ENCODE measurements around the gene PLEKHA4.
"Not testable (repeated sequence)": the region's sequence is repeated elsewhere in the genome, so short reads cannot be mapped to it uniquely, and the experiment has no call there.

PLEKHA4 gene

DNA sequence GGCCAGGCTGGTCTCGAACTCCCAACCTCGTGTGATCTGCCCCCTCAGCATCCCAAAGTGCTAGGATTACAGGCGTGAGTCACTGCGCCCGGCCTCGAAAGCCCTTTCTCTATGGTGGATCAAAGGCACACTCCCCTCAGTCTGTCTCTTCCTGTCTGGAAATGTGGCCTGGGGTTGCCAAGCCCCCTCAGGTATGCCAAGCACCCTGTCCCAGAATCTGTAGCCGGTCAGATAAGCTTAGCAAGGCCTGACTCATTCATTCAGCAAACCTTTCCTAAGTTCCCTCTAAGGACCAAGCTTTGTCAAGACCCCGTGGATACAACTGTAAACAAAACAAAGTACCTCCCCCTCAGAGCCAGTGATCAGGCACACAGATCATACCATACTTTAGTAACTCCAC is 45.8 kb upstream of the PLEKHA4 start:
- no peaks in the 10 kb centered on the region for H4K20me1 ChIP-seq (ENCODE audit: control insufficient read depth, insufficient read depth, low read depth, low read length)
- H3K9me3 ChIP-seq (ENCODE audit: control insufficient read depth, insufficient read depth, low read length), result no peaks in the 10 kb centered on the region
- H3K4me1 ChIP-seq (ENCODE audit: control insufficient read depth, low read length), result peaks cover 52% of the 10 kb centered on the region
- peaks cover 3% of the 10 kb centered on the region for H3K79me2 ChIP-seq (ENCODE audit: control insufficient read depth, low read length)
- no peaks in the 10 kb centered on the region for H3K27me3 ChIP-seq (ENCODE audit: control insufficient read depth, low read length)
- TF ChIP-seq, protein P1, sequence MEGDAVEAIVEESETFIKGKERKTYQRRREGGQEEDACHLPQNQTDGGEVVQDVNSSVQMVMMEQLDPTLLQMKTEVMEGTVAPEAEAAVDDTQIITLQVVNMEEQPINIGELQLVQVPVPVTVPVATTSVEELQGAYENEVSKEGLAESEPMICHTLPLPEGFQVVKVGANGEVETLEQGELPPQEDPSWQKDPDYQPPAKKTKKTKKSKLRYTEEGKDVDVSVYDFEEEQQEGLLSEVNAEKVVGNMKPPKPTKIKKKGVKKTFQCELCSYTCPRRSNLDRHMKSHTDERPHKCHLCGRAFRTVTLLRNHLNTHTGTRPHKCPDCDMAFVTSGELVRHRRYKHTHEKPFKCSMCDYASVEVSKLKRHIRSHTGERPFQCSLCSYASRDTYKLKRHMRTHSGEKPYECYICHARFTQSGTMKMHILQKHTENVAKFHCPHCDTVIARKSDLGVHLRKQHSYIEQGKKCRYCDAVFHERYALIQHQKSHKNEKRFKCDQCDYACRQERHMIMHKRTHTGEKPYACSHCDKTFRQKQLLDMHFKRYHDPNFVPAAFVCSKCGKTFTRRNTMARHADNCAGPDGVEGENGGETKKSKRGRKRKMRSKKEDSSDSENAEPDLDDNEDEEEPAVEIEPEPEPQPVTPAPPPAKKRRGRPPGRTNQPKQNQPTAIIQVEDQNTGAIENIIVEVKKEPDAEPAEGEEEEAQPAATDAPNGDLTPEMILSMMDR (IDR thresholded peaks at IDR 0.05; ENCODE audit: low read depth, low read length, poor library complexity, severe bottlenecking), result no peak
- no peak for TF ChIP-seq EZH2phosphoT487 (IDR thresholded peaks at IDR 0.05; ENCODE audit: borderline replicate concordance, low read length)
- H3K4me2 ChIP-seq (ENCODE audit: low read length), result no peak overlapping the region
- H3F3A ChIP-seq (ENCODE audit: control insufficient read depth, insufficient read depth), result peaks cover 11% of the 10 kb centered on the region; the same call in 1 of the 2 replicates
- peaks cover 60% of the 10 kb centered on the region for H3K36me3 ChIP-seq (ENCODE audit: control insufficient read depth, low read length)
- no peak overlapping the region for H3K27ac ChIP-seq (ENCODE audit: low read depth, low read length)
- H3K9me2 ChIP-seq (replicated peaks; ENCODE audit: control insufficient read depth, low read length), result no peaks in the 10 kb centered on the region
- H3K4me3 ChIP-seq (ENCODE audit: low read length), result no peak overlapping the region

DNA sequence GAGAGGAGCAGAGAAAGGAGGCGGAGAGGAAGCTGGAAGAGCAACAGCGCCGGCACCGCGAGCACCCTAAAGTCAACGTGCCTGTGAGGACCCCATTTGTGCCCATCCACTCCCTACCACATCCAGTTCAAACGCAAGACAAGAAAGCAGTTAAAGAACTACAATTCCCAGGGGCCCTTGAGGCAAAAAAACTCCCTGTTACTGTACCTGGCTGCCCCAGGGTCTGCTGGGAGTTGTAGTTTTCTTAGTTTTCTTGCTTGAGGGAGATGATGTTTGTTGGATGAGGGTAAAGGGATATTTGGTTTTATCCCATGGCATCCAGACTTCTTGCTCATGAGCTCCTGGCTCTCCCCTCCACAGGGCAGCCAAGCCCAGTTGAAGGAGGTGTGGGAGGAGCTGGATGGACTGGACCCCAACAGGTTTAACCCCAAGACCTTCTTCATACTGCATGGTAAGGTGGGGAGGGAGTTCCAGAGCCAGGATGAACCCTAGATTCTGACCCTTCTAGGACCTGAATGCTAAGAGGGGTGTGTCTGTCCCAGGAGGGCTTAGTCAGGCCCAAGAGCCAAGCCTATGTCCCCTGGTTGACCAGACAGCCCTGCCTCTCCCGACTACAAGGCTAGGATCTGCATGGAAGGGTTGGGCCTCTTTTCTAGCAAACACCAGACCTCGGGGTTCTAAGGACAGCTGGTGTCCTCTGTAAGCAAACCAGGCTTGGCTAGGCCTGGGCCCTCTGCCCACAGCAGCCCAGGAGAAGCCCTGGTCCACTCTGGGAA is 44.9 kb upstream of the PLEKHA4 start:
- Histone ChIP-seq H3K27me3 (ENCODE audit: control insufficient read depth, low read length) (no peaks in the 10 kb centered on the region), H3K36me3 (ENCODE audit: control insufficient read depth, low read length) (peaks cover 58% of the 10 kb centered on the region), H3K4me3 (ENCODE audit: low read length) (no peak overlapping the region), H3K9me3 (ENCODE audit: control insufficient read depth, insufficient read depth, low read length) (no peaks in the 10 kb centered on the region), H3K79me2 (ENCODE audit: control insufficient read depth, low read length) (peaks cover 5% of the 10 kb centered on the region), H3K4me1 (ENCODE audit: control insufficient read depth, low read length) (peaks cover 53% of the 10 kb centered on the region), H3K27ac (ENCODE audit: low read depth, low read length) (no peak overlapping the region), H3K9me2 (replicated peaks; ENCODE audit: control insufficient read depth, low read length) (no peaks in the 10 kb centered on the region), H4K20me1 (ENCODE audit: control insufficient read depth, insufficient read depth, low read depth, low read length) (no peaks in the 10 kb centered on the region), H3F3A (ENCODE audit: control insufficient read depth, insufficient read depth) (peaks cover 11% of the 10 kb centered on the region; the same call in 1 of the 2 replicates), H3K4me2 (ENCODE audit: low read length) (no peak overlapping the region)
- no peak for TF ChIP-seq EZH2phosphoT487 (IDR thresholded peaks at IDR 0.05; ENCODE audit: borderline replicate concordance, low read length)
- TF ChIP-seq, protein P1 (IDR thresholded peaks at IDR 0.05; ENCODE audit: low read depth, low read length, poor library complexity, severe bottlenecking), result no peak

DNA sequence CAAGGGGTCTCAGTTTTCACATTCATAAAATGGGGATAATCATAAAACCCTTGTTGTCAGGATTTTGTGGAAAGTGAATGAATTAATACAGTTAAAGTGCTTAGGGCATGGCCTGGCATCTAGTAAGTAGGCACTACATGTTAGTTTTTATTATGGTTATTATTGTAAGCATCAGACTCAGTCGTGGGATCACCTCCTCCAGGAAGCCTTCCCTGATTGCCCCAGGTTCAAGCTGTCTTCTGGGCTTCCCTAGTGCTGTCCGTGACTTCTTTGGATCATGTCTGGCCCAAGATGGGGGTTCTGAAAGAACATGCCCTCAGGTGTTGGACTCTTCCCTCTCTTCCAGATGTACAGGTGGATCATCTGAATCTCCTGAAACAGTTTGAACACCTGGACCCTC is 42.4 kb upstream of the PLEKHA4 start:
- H3K27ac ChIP-seq (ENCODE audit: low read depth, low read length), result peak overlapping the region; percentile 28
- H3K79me2 ChIP-seq (ENCODE audit: control insufficient read depth, low read length), result peaks cover 5% of the 10 kb centered on the region
- TF ChIP-seq, protein P1 (IDR thresholded peaks at IDR 0.05; ENCODE audit: low read depth, low read length, poor library complexity, severe bottlenecking), result no peak
- TF ChIP-seq EZH2phosphoT487 (IDR thresholded peaks at IDR 0.05; ENCODE audit: borderline replicate concordance, low read length), result no peak
- H3K4me2 ChIP-seq (ENCODE audit: low read length), result 0 out of 2 replicates have a peak overlapping the region, but pooled peaks have one; percentile 67
- H3K36me3 ChIP-seq (ENCODE audit: control insufficient read depth, low read length), result peaks cover 61% of the 10 kb centered on the region
- H3F3A ChIP-seq (ENCODE audit: control insufficient read depth, insufficient read depth), result peaks cover 10% of the 10 kb centered on the region; the same call in 1 of the 2 replicates
- no peaks in the 10 kb centered on the region for H3K27me3 ChIP-seq (ENCODE audit: control insufficient read depth, low read length)
- no peaks in the 10 kb centered on the region for H3K9me2 ChIP-seq (replicated peaks; ENCODE audit: control insufficient read depth, low read length)
- no peaks in the 10 kb centered on the region for H4K20me1 ChIP-seq (ENCODE audit: control insufficient read depth, insufficient read depth, low read depth, low read length)
- H3K9me3 ChIP-seq (ENCODE audit: control insufficient read depth, insufficient read depth, low read length), result no peaks in the 10 kb centered on the region
- no peak overlapping the region for H3K4me3 ChIP-seq (ENCODE audit: low read length)
- peaks cover 42% of the 10 kb centered on the region for H3K4me1 ChIP-seq (ENCODE audit: control insufficient read depth, low read length)

DNA sequence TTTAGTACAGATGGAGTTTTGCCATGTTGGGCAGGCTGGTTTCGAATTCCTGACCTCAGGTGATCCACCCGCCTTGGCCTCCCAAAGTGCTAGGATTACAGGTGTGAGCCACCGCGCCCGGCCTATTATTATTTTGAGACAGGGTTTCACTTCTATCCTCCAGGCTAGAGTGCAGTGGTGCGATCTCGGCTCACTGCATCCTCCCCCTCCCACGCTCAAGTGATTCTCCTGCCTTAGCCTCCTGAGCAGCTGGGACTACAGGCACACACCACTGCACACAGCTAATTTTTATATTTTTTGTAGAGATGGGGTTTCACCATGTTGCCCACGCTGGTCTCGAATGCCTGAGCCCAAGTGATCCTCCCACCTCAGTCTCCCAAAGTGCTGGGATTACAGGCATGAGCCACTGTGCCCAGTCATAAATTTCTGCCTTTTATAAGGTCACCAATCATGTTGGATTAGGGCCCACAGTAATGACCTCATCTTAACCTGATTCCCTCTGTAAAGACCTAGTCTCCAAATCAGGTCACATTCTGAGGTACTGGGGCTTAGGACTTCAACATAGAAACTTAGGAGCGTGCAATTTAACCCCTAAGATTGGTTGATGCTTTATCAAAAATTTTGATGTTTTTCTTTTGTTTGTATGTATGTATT is 41.1 kb upstream of the PLEKHA4 start:
- Histone ChIP-seq H3K36me3 (ENCODE audit: control insufficient read depth, low read length) (peaks cover 69% of the 10 kb centered on the region), H3K4me3 (ENCODE audit: low read length) (peak overlapping the region; percentile 36), H3K4me1 (ENCODE audit: control insufficient read depth, low read length) (peaks cover 42% of the 10 kb centered on the region), H3K27ac (ENCODE audit: low read depth, low read length) (peak overlapping the region; percentile 72), H3K4me2 (ENCODE audit: low read length) (peak overlapping the region; percentile 67)
- H3K79me2 ChIP-seq (ENCODE audit: control insufficient read depth, low read length); H4K20me1 ChIP-seq (ENCODE audit: control insufficient read depth, insufficient read depth, low read depth, low read length); H3F3A ChIP-seq (ENCODE audit: control insufficient read depth, insufficient read depth); H3K9me2 ChIP-seq (replicated peaks; ENCODE audit: control insufficient read depth, low read length); H3K27me3 ChIP-seq (ENCODE audit: control insufficient read depth, low read length); H3K9me3 ChIP-seq (ENCODE audit: control insufficient read depth, insufficient read depth, low read length): not testable (repeated sequence)
